Nephron (organoid): ENCODE data around the gene PLEKHD1.

ENCODE experiments used
- H3K27ac Mint-ChIP-seq, 3 experiments: 2 replicates each; pipeline ENCODE4 v1.8.0; 2020; ENCODE audit warnings: mixed read lengths in 3 of 3, mild to moderate bottlenecking in 2 of 3, moderate library complexity in 1 of 3
- H3K27me3 Mint-ChIP-seq: 2 replicates; pipeline ENCODE4 v1.8.0; 2021; ENCODE audit warnings: low read depth, mild to moderate bottlenecking, moderate library complexity, mixed read lengths
- H3K36me3 Mint-ChIP-seq: 2 replicates; pipeline ENCODE4 v1.8.0; 2020; ENCODE audit warnings: low read depth, mixed read lengths
- H3K4me1 Mint-ChIP-seq: 2 replicates; pipeline ENCODE4 v1.8.0; 2020; ENCODE audit warnings: mixed read lengths
- H3K4me3 Mint-ChIP-seq, 3 experiments: 2 replicates each; pipeline ENCODE4 v1.8.0; 2020; ENCODE audit warnings: mild to moderate bottlenecking in 3 of 3, mixed read lengths in 3 of 3, moderate library complexity in 2 of 3
- H3K9me3 Mint-ChIP-seq: 2 replicates; pipeline ENCODE4 v1.8.0; 2020; ENCODE audit warnings: mixed read lengths
- CTCF ChIP-seq, 3 experiments: fragments of 200-600 bp; sonication (generic); IDR thresholded peaks; one replicate each; pipeline ENCODE4 v1.5.0; 2021; ENCODE audit warnings: antibody characterized with exemption in 3 of 3; ENCODE audit not compliant: unreplicated experiment in 3 of 3

PLEKHD1 gene

GRCh38 chr14:69572030-69572840 is 87.7 kb downstream of the PLEKHD1 start:
- no peak overlapping the region for H3K4me3 Mint-ChIP-seq
- H3K27ac Mint-ChIP-seq: no peak overlapping the region
- peaks cover 39% of the 10 kb centered on the region for H3K27me3 Mint-ChIP-seq
- H3K36me3 Mint-ChIP-seq: peaks cover 12% of the 10 kb centered on the region
- peaks cover 5% of the 10 kb centered on the region for H3K4me1 Mint-ChIP-seq
- no peaks in the 10 kb centered on the region for H3K9me3 Mint-ChIP-seq
- TF ChIP-seq CTCF (IDR thresholded peaks at IDR 0.05; ENCODE audit: unreplicated experiment in 3 of 3): no peak

- H3K4me1 Mint-ChIP-seq: peaks cover 5% of the 10 kb centered on the region
- peaks cover 12% of the 10 kb centered on the region for H3K36me3 Mint-ChIP-seq
- H3K27ac Mint-ChIP-seq: no peak overlapping the region
- H3K27me3 Mint-ChIP-seq: peaks cover 37% of the 10 kb centered on the region
- TF ChIP-seq CTCF (IDR thresholded peaks at IDR 0.05; ENCODE audit: unreplicated experiment in 3 of 3): no peak
- no peaks in the 10 kb centered on the region for H3K9me3 Mint-ChIP-seq
- H3K4me3 Mint-ChIP-seq: no peak overlapping the region
These were observed 88.3 kb downstream of the PLEKHD1 start for GRCh38 chr14:69572841-69573135.

GRCh38 chr14:69573205-69573830 is 88.8 kb downstream of the PLEKHD1 start:
- no peak for TF ChIP-seq CTCF (IDR thresholded peaks at IDR 0.05; ENCODE audit: unreplicated experiment in 3 of 3)
- H3K36me3 Mint-ChIP-seq: peaks cover 12% of the 10 kb centered on the region
- peak overlapping the region in 2 of 3 experiments; percentile 26 to 66 for H3K27ac Mint-ChIP-seq
- H3K4me3 Mint-ChIP-seq: peak overlapping the region; percentile 82 to 89 (median 85)
- H3K27me3 Mint-ChIP-seq: peaks cover 37% of the 10 kb centered on the region
- peaks cover 5% of the 10 kb centered on the region for H3K4me1 Mint-ChIP-seq
- no peaks in the 10 kb centered on the region for H3K9me3 Mint-ChIP-seq

GRCh38 chr14:69573831-69574262 is 89.3 kb downstream of the PLEKHD1 start:
- Mint-ChIP-seq H3K27ac (peak overlapping the region in 2 of 3 experiments; percentile 26 to 66), H3K4me3 (peak overlapping the region; percentile 82 to 89 (median 85)), H3K9me3 (no peaks in the 10 kb centered on the region), H3K27me3 (peaks cover 37% of the 10 kb centered on the region), H3K4me1 (peaks cover 5% of the 10 kb centered on the region), H3K36me3 (peaks cover 12% of the 10 kb centered on the region)
- TF ChIP-seq CTCF (IDR thresholded peaks at IDR 0.05; ENCODE audit: unreplicated experiment in 3 of 3): no peak

GRCh38 chr14:69574263-69574953 is 89.9 kb downstream of the PLEKHD1 start, which contains the start of gene CCDC177:
Gene CCDC177 (minus strand): TSS chr14:69574871. CDS start chr14:69573622, 1,249 bp downstream.
- peaks cover 12% of the 10 kb centered on the region for H3K36me3 Mint-ChIP-seq

More at GRCh38 chr14:69574263-69574953, 89.9 kb downstream of the PLEKHD1 start, which contains the start of gene CCDC177:
- Mint-ChIP-seq H3K27me3 (peaks cover 37% of the 10 kb centered on the region), H3K4me3 (peak within 1 kb of the TSS; percentile 82 to 89 (median 85)), H3K9me3 (no peaks in the 10 kb centered on the region), H3K4me1 (peaks cover 5% of the 10 kb centered on the region), H3K27ac (peak within 1 kb of the TSS in 2 of 3 experiments; percentile 26 to 66)
- TF ChIP-seq CTCF (IDR thresholded peaks at IDR 0.05; ENCODE audit: unreplicated experiment in 3 of 3): peak; percentile 93 to 98 (median 96)
